ENCODE measurements around the gene SDC4. TPM values are rescaled to one million over a fixed set of nuclear protein-coding genes. Genes with fewer than 3 reads are reported as not detected.
A peak's percentile ranks its signal among the peaks of the same experiment; 100 is the strongest.

Gene SDC4
- total and polyA plus RNA-seq, 8 donors = 183 to 329 (median 206) TPM

DNA sequence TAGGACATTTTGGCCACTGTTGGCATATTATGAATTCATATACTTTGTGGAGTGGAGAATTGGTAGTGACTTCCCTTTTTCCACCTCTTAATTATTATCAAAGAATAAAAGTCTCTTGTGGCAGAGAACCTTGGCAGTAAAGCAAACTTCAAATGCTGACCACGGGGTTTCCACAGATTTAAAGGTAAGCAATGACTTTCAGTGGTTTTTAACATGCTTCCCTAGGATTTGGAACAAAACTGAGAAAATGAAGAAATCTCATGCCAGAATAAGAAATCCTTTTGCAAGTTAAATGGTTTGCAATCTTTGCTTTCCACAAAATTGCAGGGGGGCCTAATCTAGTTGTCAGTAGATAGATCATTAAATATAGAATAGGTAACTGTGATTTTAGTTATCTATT lies 2.0 kb upstream of the SDC4 start:
- DNase-seq (no peak), ATAC-seq (no peak)
- peaks cover 8 to 38% of the 10 kb centered on the region in 2 donors for H3K4me1 ChIP-seq
- no peak overlapping the region for H3K4me3 ChIP-seq
- no peak overlapping the region for H3K27ac ChIP-seq
- no peaks in the 10 kb centered on the region for H3K36me3 ChIP-seq
- no peaks in the 10 kb centered on the region for H3K9me3 ChIP-seq
- intact Hi-C loops (cut with DNase I) = no loop called here
- TF ChIP-seq, protein P1, sequence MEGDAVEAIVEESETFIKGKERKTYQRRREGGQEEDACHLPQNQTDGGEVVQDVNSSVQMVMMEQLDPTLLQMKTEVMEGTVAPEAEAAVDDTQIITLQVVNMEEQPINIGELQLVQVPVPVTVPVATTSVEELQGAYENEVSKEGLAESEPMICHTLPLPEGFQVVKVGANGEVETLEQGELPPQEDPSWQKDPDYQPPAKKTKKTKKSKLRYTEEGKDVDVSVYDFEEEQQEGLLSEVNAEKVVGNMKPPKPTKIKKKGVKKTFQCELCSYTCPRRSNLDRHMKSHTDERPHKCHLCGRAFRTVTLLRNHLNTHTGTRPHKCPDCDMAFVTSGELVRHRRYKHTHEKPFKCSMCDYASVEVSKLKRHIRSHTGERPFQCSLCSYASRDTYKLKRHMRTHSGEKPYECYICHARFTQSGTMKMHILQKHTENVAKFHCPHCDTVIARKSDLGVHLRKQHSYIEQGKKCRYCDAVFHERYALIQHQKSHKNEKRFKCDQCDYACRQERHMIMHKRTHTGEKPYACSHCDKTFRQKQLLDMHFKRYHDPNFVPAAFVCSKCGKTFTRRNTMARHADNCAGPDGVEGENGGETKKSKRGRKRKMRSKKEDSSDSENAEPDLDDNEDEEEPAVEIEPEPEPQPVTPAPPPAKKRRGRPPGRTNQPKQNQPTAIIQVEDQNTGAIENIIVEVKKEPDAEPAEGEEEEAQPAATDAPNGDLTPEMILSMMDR (IDR thresholded peaks at IDR 0.05) = no peak
- peaks cover 0 to 12% of the 10 kb centered on the region in 2 donors for H3K27me3 ChIP-seq

DNA sequence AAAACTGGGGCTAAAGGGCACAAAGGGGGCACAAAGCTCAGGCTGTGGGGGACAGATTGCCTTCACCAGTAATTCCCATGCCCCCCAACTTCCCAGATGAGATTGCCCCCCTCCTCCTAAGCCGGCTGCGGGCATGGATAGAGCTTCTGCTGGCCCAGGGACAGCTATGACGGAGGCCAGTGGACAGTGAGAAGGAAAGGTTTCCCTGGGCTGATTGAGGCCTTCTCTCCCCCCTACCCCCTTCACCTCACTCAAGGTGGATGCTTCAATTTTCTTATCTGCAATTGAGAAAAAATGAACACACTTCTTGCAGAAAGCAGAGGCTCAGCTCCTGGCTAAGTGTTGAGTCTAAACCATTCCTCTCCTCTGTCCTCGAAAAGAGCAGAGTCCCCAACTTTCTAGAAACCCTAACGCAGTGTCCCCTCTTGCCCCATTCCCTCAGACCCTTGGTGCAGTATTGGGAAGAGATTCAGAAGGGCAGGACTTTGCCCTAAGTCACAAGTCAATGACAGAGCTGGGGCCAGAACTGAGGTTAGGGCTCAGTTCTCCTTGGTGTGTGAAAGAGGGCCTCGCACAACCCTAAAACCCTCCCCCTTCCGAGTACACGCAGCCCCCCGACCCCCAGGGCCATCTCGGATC lies 808 bp downstream of the SDC4 start:
- Histone ChIP-seq H3K27ac (peak overlapping the region; percentile 79 to 83), H3K27me3 (peaks cover 0 to 12% of the 10 kb centered on the region in 2 donors), H3K4me3 (peak overlapping the region; percentile 63 to 66), H3K9me3 (no peaks in the 10 kb centered on the region), H3K36me3 (no peaks in the 10 kb centered on the region), H3K4me1 (peaks cover 28 to 61% of the 10 kb centered on the region in 2 donors)
- intact Hi-C loops (cut with DNase I) = no loop called here
- DNase-seq = no peak
- no peak for ATAC-seq
- TF ChIP-seq, protein P1 (IDR thresholded peaks at IDR 0.05) = no peak

DNA sequence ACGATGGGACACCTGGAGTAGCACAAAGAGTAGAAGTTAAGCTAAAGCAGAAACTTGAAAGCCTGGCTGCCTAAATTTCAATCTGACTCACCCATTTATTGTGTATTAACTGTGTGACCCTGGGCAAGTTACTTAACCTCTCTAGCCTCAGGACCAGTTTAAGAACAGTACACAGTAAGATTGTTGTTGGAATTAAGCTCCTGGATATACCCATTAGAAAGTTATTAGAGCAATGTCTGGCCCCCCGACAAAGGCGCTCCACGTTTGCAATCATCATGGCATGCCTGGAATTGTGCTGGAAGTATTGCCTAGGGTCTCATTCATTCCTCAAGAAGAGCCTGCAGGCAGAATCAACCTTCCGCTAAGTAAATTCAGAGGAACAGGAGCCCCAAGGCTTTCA lies 1.4 kb downstream of the SDC4 start:
- ATAC-seq (no peak), DNase-seq (no peak)
- peak overlapping the region; percentile 63 to 66 for H3K4me3 ChIP-seq
- peak overlapping the region; percentile 79 to 83 for H3K27ac ChIP-seq
- H3K9me3 ChIP-seq = no peaks in the 10 kb centered on the region
- peaks cover 0 to 12% of the 10 kb centered on the region in 2 donors for H3K27me3 ChIP-seq
- intact Hi-C loops (cut with DNase I) = no loop called here
- TF ChIP-seq, protein P1 (IDR thresholded peaks at IDR 0.05) = no peak
- H3K36me3 ChIP-seq = no peaks in the 10 kb centered on the region
- H3K4me1 ChIP-seq = peaks cover 33 to 66% of the 10 kb centered on the region in 2 donors

DNA sequence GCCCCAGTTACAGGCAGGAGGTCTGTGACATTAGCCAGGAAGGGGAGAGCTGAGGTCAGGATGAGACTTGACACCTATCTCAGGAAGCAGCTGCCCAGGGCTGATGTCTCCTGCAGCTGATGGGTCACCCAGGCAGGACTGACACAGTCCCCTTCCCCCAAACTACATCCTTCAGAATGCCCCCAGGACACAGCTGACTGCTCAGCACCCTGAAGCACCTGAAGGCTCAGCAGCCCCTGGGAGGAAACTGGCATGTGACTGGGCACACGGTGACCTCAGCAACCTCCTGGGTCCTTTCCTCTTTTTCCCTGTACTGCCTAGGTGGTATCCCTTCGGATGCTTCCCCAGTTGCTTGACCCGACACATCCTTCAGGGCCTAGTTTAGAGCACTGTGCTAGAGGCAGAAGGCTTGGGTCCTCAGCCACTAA lies 1.9 kb downstream of the SDC4 start:
- Histone ChIP-seq H3K4me1 (peaks cover 38 to 71% of the 10 kb centered on the region in 2 donors), H3K27ac (peak overlapping the region; percentile 79 to 83), H3K4me3 (peak overlapping the region; percentile 63 to 66), H3K27me3 (peaks cover 0 to 12% of the 10 kb centered on the region in 2 donors), H3K36me3 (peaks cover 0 to under 1% of the 10 kb centered on the region in 2 donors), H3K9me3 (no peaks in the 10 kb centered on the region)
- ATAC-seq = no peak
- intact Hi-C loops (cut with DNase I) = no loop called here
- DNase-seq = no peak
- TF ChIP-seq, protein P1 (IDR thresholded peaks at IDR 0.05) = no peak

DNA sequence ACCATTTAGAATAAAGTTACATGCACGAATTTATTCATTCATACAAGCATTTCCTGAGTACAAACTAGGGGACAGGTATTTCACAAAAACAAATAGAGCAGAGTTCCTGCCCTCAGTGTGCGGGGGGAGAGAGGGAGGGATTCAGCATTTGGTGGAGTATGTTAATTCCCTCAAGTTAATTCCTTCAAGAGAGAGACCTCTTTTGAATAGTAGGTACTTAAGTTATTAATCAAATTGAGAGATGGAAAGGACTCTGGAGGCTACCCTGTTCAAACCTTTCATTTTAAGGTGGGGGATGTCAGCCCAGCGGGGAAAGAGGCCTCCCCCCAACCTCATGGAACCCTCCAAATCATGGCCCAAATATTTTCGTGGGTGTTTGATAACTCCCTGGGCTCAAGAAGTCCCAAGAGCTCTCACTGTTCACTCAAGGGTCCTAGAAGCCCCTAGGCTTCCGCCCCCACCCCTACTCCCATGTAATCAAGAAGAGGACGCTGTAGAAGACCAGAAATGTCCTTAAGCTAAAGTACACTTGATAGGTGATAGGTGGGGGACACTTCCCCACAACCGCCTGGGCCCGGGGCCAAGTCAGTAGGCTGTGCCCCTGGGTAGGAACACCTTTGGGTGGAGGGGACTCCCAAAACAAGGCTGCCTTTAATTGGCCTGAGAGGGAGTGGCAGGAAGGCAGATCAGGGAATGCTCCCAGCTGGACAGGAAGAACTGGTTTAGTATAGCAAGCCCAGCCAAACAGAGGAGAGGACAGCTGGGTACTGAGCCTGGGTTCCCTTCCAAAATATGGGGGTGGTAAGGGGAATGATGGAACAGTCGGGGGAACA lies 2.9 kb downstream of the SDC4 start:
- intact Hi-C loops (cut with DNase I) = no loop called here
- TF ChIP-seq, protein P1 (IDR thresholded peaks at IDR 0.05) = no peak
- Histone ChIP-seq H3K4me3 (peak overlapping the region; percentile 63 to 66), H3K9me3 (no peaks in the 10 kb centered on the region), H3K27ac (peak overlapping the region; percentile 79 to 83), H3K27me3 (peaks cover 0 to 12% of the 10 kb centered on the region in 2 donors), H3K4me1 (peaks cover 37 to 81% of the 10 kb centered on the region in 2 donors), H3K36me3 (peaks cover 0 to 9% of the 10 kb centered on the region in 2 donors)
- ATAC-seq = peak; percentile 44
- DNase-seq = peak in 3 of 4 donors; percentile 80 to 88 (median 86)

Data from left lung (tissue), 10 donors.